ENCODE data around the gene DGCR8.

- TF ChIP-seq, protein P1, sequence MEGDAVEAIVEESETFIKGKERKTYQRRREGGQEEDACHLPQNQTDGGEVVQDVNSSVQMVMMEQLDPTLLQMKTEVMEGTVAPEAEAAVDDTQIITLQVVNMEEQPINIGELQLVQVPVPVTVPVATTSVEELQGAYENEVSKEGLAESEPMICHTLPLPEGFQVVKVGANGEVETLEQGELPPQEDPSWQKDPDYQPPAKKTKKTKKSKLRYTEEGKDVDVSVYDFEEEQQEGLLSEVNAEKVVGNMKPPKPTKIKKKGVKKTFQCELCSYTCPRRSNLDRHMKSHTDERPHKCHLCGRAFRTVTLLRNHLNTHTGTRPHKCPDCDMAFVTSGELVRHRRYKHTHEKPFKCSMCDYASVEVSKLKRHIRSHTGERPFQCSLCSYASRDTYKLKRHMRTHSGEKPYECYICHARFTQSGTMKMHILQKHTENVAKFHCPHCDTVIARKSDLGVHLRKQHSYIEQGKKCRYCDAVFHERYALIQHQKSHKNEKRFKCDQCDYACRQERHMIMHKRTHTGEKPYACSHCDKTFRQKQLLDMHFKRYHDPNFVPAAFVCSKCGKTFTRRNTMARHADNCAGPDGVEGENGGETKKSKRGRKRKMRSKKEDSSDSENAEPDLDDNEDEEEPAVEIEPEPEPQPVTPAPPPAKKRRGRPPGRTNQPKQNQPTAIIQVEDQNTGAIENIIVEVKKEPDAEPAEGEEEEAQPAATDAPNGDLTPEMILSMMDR (IDR thresholded peaks at IDR 0.05 in 8 of 11, conservative IDR thresholded peaks at IDR 0.05 in 3 of 11) = no peak
- TF ChIP-seq POLR2A (IDR thresholded peaks at IDR 0.05) = no peak
- TF ChIP-seq POLR2AphosphoS5 (IDR thresholded peaks at IDR 0.05) = no peak
Observed at GRCh38 chr22:20117633-20118299, 37.7 kb downstream of the DGCR8 start.

Data from spleen (tissue), 7 donors.